Fibroblast of upper back skin (primary cell): ENCODE results near the gene MYOCD.

ENCODE experiments used
- DNase-seq: peaks from one replicate; pipeline ENCODE4 v3.0.0-alpha.2; 2013

MYOCD gene

DNA sequence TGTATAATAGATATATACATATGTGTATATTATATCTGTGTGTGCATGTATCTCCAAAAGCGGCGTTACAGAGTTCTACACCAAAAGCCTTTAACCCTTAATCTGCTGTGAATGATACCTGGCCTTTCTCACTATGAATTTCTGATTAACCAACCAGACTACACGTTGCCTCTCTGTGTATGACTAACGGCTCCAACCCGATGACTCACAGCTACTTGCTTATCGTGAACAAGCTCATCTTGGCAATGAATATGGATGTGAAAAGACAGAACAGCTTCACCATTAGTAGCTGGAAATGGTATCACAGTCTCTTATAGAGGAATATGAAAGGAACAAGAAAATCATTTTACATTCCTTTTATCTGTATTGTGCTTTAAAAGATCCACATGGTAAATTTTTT, 99.9 kb downstream of the MYOCD start:
- peak; percentile 85 for DNase-seq

DNA sequence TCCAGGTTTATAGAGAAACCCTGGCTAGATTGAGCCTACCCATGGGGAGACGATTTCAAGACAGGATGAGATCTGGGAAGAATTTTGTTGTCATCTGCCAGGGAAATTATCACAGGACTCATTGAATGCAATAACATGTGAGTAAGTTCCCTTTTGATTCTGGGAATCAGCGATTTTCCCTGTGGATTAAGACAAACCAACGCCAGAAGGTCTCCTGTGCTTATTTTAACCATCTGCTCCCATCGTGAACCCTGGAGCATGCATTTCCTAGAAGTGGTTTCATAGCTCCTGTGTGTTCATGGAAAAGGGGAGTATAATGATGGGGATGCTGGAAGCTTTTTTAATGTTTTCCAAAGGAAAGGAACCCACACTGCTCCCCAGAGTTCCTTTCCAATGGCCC, 102.6 kb downstream of the MYOCD start:
- DNase-seq: no peak

DNA sequence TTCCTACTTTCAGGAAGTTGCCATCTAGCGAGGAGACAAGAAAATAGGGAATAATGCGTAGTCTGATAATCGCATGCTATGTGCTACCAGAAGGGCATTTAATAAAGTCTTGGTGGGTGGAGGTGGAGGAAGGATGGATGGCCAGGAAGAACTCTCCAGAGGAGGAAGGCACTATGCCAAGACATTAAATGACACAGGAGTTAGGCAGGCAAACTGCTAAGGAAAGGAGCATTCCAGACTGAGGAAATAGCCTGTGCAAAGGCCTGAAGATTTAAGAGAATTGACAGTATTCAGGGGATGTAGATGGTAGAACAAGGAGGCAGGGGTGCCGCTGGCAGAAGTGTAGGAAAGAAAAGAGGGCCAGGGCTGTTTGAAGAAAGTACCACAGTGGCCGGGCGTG, 104.3 kb downstream of the MYOCD start:
- peak; percentile 27 for DNase-seq

DNA sequence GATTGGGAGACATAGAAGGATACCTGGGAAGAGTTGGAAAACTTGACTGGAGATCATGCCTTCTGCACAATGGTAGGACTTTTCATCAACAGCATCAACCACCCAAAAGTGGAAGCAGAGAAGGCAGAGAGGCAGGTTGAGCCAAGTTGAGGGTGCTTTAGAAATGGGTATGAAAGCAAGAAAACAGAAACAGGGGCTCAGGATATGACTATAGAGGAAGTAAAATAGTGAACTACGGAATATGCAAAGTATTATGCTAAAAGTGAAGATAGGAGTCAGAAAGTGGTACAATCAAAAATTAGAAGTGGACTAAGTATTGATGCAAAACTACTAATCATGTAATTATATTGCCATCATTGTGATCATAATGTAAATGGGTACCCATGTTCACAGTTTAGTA, 107.5 kb downstream of the MYOCD start:
- no peak for DNase-seq

DNA sequence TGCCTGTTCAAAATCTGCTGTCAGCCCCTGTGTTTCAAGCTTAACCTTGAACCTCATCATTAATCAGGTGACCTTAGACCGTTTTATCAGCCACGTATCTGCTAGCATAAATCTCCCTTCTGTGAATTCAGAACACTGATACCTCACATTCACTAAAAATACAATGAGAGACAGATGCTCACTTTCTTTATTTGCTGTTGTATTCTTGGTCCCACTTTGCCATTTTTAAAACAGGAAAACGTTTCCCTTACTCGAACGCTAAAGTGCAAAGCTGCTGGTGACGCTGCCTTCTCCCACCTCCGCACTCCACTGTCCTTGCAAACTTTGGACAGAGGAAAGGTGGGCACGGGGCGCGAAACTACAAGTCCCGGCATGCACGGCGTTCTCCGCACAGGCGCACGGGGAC, 123.4 kb downstream of the MYOCD start:
- no peak for DNase-seq

DNA sequence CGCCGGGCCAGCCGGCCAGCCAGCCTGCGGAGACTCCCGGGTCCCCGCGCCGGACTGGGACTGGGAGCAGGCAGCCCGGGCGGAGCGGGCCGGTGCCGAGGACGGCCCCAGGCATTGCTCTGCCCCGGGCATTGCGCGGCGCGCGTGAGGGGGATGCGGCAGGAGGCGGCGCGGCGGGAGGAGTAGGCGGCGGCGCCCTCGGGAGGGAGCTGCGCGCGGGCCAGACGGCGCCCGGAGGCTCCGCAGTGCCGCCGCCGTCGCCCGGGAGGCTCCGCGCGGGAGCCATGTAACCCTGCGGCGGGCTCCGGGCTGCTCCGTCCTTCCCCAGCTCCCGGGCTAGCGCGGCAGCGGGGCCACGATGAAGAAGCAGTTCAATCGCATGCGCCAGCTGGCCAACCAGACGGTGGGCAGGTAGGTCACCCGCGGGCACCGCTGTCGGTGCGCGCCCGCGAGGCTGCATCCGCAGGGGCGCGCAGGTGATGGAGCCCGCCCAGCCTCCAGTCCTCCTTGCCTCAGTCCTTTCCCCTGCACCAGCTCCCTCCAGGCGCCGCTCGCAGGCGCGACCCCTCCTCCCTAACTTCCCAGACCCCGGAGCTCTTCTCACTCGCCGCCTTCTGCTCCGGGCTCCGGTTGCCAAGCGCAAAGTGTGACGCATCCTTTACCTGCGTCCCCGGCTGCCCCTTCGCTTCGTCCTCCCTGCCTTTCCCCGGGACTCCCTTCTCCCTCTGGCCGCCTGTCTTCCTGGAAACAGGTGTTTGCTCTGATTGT, 124.0 kb downstream of the MYOCD start, which contains the start of gene ARHGAP44:
TSS of gene ARHGAP44 (plus strand) at position 18 of the 768 bp plus-strand sequence. CDS start at position 359, 341 bp downstream.
- peak; percentile 44 for DNase-seq

DNA sequence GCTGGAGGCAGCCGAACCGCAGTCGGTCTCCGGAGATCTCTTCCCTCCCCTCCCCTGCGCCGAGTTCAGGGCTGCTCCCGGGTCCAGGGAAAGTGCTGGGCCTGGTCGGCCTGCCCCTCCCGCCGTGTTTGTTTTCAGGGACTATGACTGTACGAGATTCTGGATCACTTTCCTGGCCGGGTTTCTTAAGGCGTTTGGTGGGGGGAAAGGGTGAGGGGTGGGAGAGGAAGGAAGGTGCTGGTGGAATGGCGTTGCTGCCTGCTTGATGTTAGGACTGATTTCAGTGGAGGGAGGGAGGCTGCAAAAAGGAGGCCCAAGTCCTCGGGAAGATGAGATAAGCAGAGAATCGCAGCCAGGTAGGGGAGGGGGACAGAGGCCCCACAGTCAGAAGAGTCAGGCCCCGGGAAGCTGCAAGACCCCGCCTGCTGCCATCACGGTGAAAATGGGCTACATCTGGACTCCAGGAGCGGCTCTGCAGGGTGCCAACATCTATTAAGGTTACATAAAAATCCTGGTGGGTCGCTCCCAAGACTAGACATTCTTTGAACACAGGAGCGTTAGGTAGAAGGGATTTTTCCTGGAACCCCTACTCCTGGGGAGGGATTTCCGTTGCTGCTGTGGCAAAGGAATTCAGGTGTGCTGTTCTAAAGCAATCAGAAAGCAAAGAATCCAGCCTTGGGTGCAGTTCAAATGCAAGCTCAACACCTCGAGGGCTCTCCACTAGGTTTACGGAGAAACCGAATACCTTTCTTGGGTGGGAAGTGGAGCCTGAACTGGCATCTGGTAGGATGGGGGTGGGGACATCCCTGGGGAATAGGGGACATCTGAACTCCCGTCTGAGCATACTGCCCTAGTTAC, 124.8 kb downstream of the MYOCD start:
- DNase-seq: no peak

DNA sequence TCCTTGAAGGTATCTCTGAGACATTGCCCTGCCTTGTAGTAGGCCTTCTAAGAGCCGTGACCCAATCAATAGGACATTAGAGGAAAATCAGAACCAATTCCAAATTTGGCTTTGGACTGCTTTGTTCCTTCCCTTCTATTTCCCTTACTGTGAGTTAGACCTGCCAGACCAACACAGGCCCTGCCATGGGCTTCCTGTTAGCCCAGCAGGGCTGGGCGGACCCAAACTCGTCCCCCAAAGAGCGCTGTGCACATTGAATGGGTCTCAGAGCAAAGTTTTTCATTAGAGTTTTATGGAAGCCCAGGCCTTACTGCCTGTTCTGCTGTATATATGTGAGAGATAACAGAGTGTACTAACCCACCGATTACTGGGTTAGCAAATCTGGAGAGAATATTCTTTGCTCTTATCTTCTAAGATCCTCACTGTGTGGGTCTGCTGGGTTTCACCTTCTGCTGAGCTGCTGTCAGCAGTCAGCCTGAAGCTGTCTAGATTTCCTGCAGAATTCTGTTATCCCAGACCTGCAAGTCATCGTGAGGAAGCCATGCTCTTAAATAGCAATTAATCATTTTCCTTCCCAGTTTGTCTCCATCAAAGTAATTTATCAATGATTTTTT, 129.3 kb downstream of the MYOCD start:
- no peak for DNase-seq

DNA sequence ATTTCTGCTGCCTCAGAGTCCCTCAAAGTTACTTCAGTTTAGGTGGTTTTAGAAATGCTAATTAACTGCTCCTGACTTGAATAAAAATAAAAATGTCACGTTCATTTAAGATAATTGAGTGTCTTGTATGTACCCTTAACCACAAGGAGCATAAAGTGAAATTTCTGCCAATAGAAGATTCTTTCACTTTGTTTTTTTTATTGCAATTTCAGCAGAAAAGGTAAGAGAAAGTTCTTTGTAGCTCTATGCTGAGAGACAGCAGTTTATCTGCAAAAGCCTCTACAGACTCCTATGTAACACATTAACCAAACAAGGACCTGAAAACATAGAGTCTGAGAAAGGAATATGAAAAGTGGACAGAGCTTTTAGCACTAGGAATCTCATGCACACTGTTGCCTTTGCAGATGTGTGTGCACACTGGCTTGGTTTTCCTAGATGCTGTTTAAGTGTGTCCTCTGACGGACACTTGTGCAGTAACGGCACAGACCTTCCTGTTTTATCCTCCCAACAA, 135.2 kb downstream of the MYOCD start:
- DNase-seq: no peak

DNA sequence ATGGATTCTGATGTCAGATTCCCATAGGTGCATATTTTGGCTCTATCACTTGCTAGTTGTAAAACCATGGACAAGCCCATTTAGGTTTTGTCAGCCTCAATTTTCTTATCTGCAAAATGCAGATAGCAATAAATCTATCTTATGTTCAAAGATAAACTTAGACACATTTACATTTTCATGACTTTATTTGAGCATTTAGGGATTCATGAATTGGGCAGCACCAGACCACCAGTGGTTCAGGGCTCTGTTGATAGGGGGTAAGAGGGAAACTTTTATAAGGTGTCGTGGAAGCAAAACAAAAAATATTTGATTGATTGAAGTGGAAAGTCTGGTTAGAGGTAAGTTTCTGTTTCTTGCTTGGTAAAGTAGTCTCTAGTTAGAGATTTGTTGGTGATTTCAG, 140.9 kb downstream of the MYOCD start:
- no peak for DNase-seq

DNA sequence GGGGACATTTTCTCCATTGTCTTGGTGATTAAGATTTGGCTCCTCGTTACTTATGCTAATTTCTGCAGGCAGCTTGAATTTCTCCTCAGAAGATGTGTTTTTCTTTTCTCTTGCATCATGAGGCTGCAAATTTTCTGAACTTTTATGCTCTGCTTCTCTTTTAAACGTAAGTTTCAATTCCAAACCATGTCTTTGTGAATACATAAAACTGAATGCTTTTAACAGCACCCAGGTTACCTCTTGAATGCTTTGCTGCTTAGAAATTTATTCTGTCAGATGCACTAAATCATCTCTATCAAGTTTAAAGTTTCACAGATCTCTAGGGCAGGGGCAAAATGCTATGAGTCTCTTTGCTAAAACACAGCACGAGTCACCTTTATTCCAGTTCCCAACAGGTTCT, 143.0 kb downstream of the MYOCD start:
- DNase-seq: no peak

DNA sequence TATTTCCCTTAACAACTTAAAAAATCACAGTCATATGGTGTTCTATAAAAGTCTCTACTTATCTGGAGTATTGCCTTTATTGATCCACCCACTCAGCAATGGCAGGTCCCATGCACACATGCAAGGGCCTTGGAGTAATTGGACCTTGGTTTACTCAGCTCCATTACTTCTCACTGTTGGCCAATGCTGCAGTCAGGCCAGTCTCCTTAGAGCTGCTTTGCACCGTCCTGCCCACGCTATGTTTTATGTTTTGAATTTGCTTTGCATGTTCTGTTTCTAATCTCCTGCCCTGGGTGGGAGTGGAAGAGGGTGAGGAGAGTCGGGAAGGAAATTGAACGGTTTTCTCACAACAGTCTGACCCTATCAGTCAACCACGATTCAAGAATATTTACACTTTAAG, 147.2 kb downstream of the MYOCD start:
- no peak for DNase-seq

DNA sequence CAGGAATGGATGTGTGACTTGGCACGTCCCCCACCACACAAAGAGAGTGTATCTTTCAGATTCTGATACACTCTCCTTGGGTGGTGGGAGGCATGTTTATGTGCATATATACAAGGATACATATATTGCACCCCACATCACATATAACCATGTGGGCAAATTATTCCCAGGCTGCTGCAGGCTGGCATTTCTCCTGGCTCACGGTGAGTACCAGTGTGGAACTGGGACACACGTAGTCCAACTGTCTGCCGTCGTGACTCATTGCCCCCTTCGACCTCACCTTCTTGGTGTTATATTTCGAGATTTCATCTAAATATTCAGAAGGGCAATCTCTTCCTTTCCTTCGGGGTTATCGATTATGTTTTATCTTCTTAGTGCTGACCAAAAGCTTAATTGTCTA, 148.0 kb downstream of the MYOCD start:
- no peak for DNase-seq

DNA sequence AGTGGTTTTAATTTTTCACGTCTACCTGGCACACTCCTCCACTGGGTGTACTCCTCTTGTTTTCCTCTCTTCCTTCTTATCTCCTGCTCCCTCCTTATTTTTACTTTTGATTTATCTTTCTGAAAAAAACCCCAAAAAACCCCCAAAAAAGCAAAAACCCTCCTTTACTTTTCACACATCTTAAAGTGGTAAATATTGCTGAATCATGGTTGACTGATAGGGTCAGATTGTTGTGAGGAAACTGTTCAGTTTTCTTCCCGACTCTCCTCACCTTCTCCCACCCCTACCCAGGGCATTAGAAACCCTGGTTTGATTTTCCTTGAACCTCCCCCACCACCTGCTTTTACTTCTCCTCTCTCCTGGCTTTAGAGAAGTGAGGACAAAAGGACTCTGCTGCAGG, 149.0 kb downstream of the MYOCD start:
- DNase-seq: no peak

DNA sequence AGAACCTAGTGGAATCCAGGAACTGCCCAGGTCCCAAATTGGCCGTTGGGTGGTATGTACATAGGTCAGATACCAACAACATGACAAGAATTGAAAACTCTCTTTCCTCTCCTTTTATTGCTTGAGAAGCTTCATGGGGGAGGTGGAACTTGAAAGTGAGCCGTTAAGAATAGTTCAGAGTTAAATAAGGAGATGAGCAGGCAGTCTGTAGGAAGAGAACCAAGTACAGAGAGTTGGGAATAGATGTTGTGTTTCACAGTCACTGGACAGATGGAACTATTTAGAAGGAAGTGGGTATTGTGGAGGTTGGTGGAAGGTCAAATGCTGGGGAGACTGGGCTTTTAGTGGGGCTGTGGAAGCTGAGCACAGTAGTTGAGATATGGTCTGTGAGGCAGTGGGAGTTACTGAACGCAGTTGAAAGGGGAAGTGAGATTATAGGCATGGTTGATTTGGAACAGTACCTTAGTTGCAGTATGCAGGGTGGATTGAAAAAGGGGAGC, 150.0 kb downstream of the MYOCD start:
- no peak for DNase-seq
